ENCODE results near the gene KRT77. TPM values are rescaled to one million over a fixed set of nuclear protein-coding genes. Genes with fewer than 3 reads are reported as not detected.

Gene KRT77
- total and polyA plus RNA-seq, 2 experiments from 2014 or later: not detected

GRCh38 chr12:52722680-52723079 is 19.4 kb upstream of the KRT77 start:
- Mint-ChIP-seq H3K27ac (no peak overlapping the region), H3K9me3 (no peaks in the 10 kb centered on the region; the same call in 2 of the 3 replicates), H3K36me3 (ENCODE audit: low read depth) (no peaks in the 10 kb centered on the region), H3K4me1 (no peaks in the 10 kb centered on the region), H3K4me3 (no peak overlapping the region), H3K27me3 (ENCODE audit: insufficient read depth, low read depth, poor library complexity) (no peaks in the 10 kb centered on the region)
- H3K36me3 ChIP-seq (ENCODE audit: insufficient read depth): no peaks in the 10 kb centered on the region
- H2AFZ ChIP-seq: no peak overlapping the region
- no peak overlapping the region for H3K4me2 ChIP-seq
- H4K20me1 ChIP-seq (replicated peaks; ENCODE audit: insufficient read depth): no peaks in the 10 kb centered on the region
- ATAC-seq (no peak), DNase-seq (ENCODE audit: low spot score) (no peak)
- H3K27ac ChIP-seq (ENCODE audit: low read depth): no peak overlapping the region
- H3F3A ChIP-seq (replicated peaks; ENCODE audit: low read depth): no peaks in the 10 kb centered on the region
- TF ChIP-seq ETS1 (IDR thresholded peaks at IDR 0.05): no peak
- TF ChIP-seq POLR2AphosphoS5 (IDR thresholded peaks at IDR 0.05; ENCODE audit: low read depth): no peak
- no peak for TF ChIP-seq NANOG (IDR thresholded peaks at IDR 0.05; ENCODE audit: borderline replicate concordance)
- no peak for TF ChIP-seq REST (IDR thresholded peaks at IDR 0.05; ENCODE audit: unreplicated experiment)
- TF ChIP-seq ZNF114 (CRISPR knock-in tag; IDR thresholded peaks at IDR 0.05): no peak
- TF ChIP-seq EZH2phosphoT487 (IDR thresholded peaks at IDR 0.05; ENCODE audit: unreplicated experiment): no peak
- no peak for TF ChIP-seq ZNF331 (CRISPR knock-in tag; IDR thresholded peaks at IDR 0.05; ENCODE audit: low read depth)
- no peak for TF ChIP-seq CTCF (conservative IDR thresholded peaks at IDR 0.05; ENCODE audit: low read depth in 2 of 2)
- TF ChIP-seq EZH2 (IDR thresholded peaks at IDR 0.05; ENCODE audit: low read depth, unreplicated experiment): no peak
- no peaks in the 10 kb centered on the region for H3K4me1 ChIP-seq (ENCODE audit: insufficient read depth)
- no peak overlapping the region for H3K4me3 ChIP-seq
- no peaks in the 10 kb centered on the region for H3K79me2 ChIP-seq (replicated peaks; ENCODE audit: insufficient read depth)
- no peaks in the 10 kb centered on the region; the same call in none of the 2 replicates for H3K9me2 ChIP-seq (ENCODE audit: insufficient read depth)
- H3K27me3 ChIP-seq (ENCODE audit: insufficient read depth): no peaks in the 10 kb centered on the region

Measured in GM23338 (cell line).